Vagina (tissue), 2 donors: ENCODE measurements around the gene GLIPR1.
"Not testable (repeated sequence)": the region's sequence is repeated elsewhere in the genome, so short reads cannot be mapped to it uniquely, and the experiment has no call there.

ENCODE experiments used
- POLR2A ChIP-seq, 2 donors: fragments of 450-650 bp; IDR thresholded peaks; one replicate each; pipeline ENCODE4 v1.6.1; 2017; ENCODE audit warnings: antibody characterized with exemption in 2 of 2, mild to moderate bottlenecking in 2 of 2, moderate library complexity in 2 of 2
- POLR2AphosphoS5 ChIP-seq, 2 donors: sonication (generic); formaldehyde crosslinking; IDR thresholded peaks; one replicate each; pipeline ENCODE4 v1.9.0; 2017; ENCODE audit warnings: antibody characterized with exemption in 2 of 2, mild to moderate bottlenecking in 2 of 2, low read depth in 1 of 2; ENCODE audit not compliant: insufficient read depth in 1 of 2
- TF ChIP-seq, protein P1 (sequence below), 3 experiments: fragments of 450-650 bp in 2 of 3; fragments of 200-600 bp in 1 of 3; sonication (generic) in 1 of 3; IDR thresholded peaks; one replicate each; pipeline ENCODE4 v1.5.1; 2017 to 2019; ENCODE audit warnings: antibody characterized with exemption in 3 of 3, mild to moderate bottlenecking in 2 of 3, moderate library complexity in 2 of 3

- TF ChIP-seq, protein P1, sequence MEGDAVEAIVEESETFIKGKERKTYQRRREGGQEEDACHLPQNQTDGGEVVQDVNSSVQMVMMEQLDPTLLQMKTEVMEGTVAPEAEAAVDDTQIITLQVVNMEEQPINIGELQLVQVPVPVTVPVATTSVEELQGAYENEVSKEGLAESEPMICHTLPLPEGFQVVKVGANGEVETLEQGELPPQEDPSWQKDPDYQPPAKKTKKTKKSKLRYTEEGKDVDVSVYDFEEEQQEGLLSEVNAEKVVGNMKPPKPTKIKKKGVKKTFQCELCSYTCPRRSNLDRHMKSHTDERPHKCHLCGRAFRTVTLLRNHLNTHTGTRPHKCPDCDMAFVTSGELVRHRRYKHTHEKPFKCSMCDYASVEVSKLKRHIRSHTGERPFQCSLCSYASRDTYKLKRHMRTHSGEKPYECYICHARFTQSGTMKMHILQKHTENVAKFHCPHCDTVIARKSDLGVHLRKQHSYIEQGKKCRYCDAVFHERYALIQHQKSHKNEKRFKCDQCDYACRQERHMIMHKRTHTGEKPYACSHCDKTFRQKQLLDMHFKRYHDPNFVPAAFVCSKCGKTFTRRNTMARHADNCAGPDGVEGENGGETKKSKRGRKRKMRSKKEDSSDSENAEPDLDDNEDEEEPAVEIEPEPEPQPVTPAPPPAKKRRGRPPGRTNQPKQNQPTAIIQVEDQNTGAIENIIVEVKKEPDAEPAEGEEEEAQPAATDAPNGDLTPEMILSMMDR (IDR thresholded peaks at IDR 0.05) = not testable (repeated sequence)
- TF ChIP-seq POLR2A (IDR thresholded peaks at IDR 0.05); POLR2AphosphoS5 (IDR thresholded peaks at IDR 0.05; ENCODE audit: insufficient read depth in 1 of 2, low read depth in 1 of 2): not testable (repeated sequence)
These were observed 38.1 kb upstream of the GLIPR1 start for GRCh38 chr12:75442454-75442853.
